HUES64 (cell line): ENCODE results near the gene ABCA4.

Experiments used
- H3K27ac ChIP-seq: 2 replicates; pipeline ENCODE4 v1.7.0; 2013; ENCODE audit warnings: low read depth, low read length, inconsistent platforms
- H3K27me3 ChIP-seq: 2 replicates; pipeline ENCODE4 v1.6.1; 2013; ENCODE audit warnings: mild to moderate bottlenecking, low read length; ENCODE audit not compliant: insufficient read depth
- H3K36me3 ChIP-seq: 2 replicates; pipeline ENCODE4 v1.6.1; 2013; ENCODE audit warnings: mild to moderate bottlenecking, low read length; ENCODE audit not compliant: insufficient read depth
- H3K4me1 ChIP-seq: 2 replicates; pipeline ENCODE4 v1.6.1; 2013; ENCODE audit warnings: mild to moderate bottlenecking, low read length, moderate library complexity; ENCODE audit not compliant: insufficient read depth
- H3K4me3 ChIP-seq: 2 replicates; pipeline ENCODE4 v1.5.1; 2013; ENCODE audit warnings: mild to moderate bottlenecking, low read length, moderate library complexity
- H3K9ac ChIP-seq: 2 replicates; pipeline ENCODE4 v1.6.1; 2013; ENCODE audit warnings: mild to moderate bottlenecking, low read depth, low read length
- H3K9me3 ChIP-seq: 2 replicates; pipeline ENCODE4 v1.6.1; 2013; ENCODE audit warnings: low read depth, low read length; ENCODE audit not compliant: insufficient read depth
- WGBS: fragments of 150-250, 120-280 bp; methylation state at CpG from one replicate; pipeline ENCODE4 v1.1.7; 2013; ENCODE audit warnings: missing lambda C conversion rate; 5-methylcytosine and 5-hydroxymethylcytosine counted together

The ABCA4 gene

GRCh38 chr1:94037392-94038229 is 83.3 kb downstream of the ABCA4 start:
- H3K9me3 ChIP-seq = no peaks in the 10 kb centered on the region
- no peak overlapping the region for H3K4me3 ChIP-seq
- H3K27ac ChIP-seq = no peak overlapping the region
- no peak overlapping the region for H3K9ac ChIP-seq
- no peaks in the 10 kb centered on the region for H3K36me3 ChIP-seq
- no peaks in the 10 kb centered on the region; the same call in 1 of the 2 replicates for H3K27me3 ChIP-seq
- H3K4me1 ChIP-seq = peaks cover 9% of the 10 kb centered on the region; the same call in 1 of the 2 replicates
- 90% methylated on average over 9 of the region's 9 CpGs for WGBS

DNA sequence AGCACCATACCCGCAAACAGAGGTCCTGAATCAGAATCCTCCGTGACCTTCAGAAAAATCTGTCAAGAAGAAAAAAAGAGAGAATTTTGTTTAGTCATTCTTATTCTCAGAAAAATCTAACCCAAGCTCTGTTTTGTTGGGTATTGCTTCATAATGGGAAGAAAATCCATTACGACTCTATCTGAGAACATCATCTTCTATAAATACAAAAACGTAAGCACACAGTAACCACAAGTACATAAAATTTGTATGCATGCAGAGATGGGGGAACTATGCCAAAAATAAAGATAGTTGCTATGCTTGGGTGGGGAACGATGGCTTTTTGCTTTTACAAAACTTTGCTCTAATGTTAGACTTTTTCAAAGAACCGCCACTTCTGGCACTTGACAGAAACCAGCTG is 84.2 kb downstream of the ABCA4 start:
- peaks cover 9% of the 10 kb centered on the region; the same call in 1 of the 2 replicates for H3K4me1 ChIP-seq
- WGBS = 94% methylated on average over 4 of the region's 6 CpGs
- H3K4me3 ChIP-seq = no peak overlapping the region
- H3K36me3 ChIP-seq = no peaks in the 10 kb centered on the region
- no peaks in the 10 kb centered on the region for H3K9me3 ChIP-seq
- no peak overlapping the region for H3K9ac ChIP-seq
- no peaks in the 10 kb centered on the region; the same call in 1 of the 2 replicates for H3K27me3 ChIP-seq
- no peak overlapping the region for H3K27ac ChIP-seq

DNA sequence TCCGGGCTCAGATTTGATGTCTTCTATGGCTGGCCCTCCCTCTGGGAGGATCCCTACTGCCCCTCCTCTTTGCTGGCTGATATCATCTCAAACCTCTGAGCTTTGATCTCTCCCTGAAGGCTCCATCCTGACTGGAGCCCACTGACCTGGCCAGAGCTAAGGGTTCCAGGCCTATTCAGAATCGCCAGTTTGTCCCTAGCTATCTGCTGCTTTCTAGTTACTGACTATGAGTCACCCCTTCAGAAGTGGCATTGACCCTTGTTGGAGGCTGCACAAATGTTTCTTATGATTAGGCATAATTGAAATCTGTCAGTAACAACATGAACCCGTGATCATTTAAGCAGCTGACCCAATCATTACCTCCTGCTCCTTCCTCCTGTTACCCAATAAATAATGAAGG is 87.1 kb downstream of the ABCA4 start:
- H3K4me3 ChIP-seq = no peak overlapping the region
- 86% methylated on average over 3 of the region's 3 CpGs for WGBS
- H3K27me3 ChIP-seq = no peaks in the 10 kb centered on the region; the same call in 1 of the 2 replicates
- H3K9me3 ChIP-seq = no peaks in the 10 kb centered on the region
- no peak overlapping the region for H3K9ac ChIP-seq
- peaks cover 6% of the 10 kb centered on the region; the same call in 1 of the 2 replicates for H3K4me1 ChIP-seq
- no peak overlapping the region for H3K27ac ChIP-seq
- no peaks in the 10 kb centered on the region for H3K36me3 ChIP-seq

- no peak overlapping the region for H3K27ac ChIP-seq
- H3K4me3 ChIP-seq = no peak overlapping the region
- no peaks in the 10 kb centered on the region for H3K9me3 ChIP-seq
- H3K36me3 ChIP-seq = no peaks in the 10 kb centered on the region
- no peaks in the 10 kb centered on the region for H3K4me1 ChIP-seq
- H3K27me3 ChIP-seq = no peaks in the 10 kb centered on the region; the same call in 1 of the 2 replicates
- no peak overlapping the region for H3K9ac ChIP-seq
- WGBS = 100% methylated on average over 1 of the region's 3 CpGs
Measured at GRCh38 chr1:94032637-94033036, 88.3 kb downstream of the ABCA4 start.

- H3K4me3 ChIP-seq = no peak overlapping the region
- no peaks in the 10 kb centered on the region for H3K36me3 ChIP-seq
- H3K9me3 ChIP-seq = no peaks in the 10 kb centered on the region
- H3K27ac ChIP-seq = no peak overlapping the region
- H3K9ac ChIP-seq = no peak overlapping the region
- H3K27me3 ChIP-seq = no peaks in the 10 kb centered on the region; the same call in 1 of the 2 replicates
- H3K4me1 ChIP-seq = no peaks in the 10 kb centered on the region
- WGBS = 88% methylated on average over 9 of the region's 9 CpGs
Measured at GRCh38 chr1:94031591-94031990, 89.4 kb downstream of the ABCA4 start.

GRCh38 chr1:94031154-94031553 is 89.8 kb downstream of the ABCA4 start:
- Histone ChIP-seq H3K36me3 (no peaks in the 10 kb centered on the region), H3K27me3 (no peaks in the 10 kb centered on the region; the same call in 1 of the 2 replicates), H3K4me1 (no peaks in the 10 kb centered on the region), H3K9me3 (no peaks in the 10 kb centered on the region), H3K9ac (no peak overlapping the region), H3K27ac (no peak overlapping the region), H3K4me3 (no peak overlapping the region)
- WGBS = 57% methylated on average over 1 of the region's 4 CpGs

DNA sequence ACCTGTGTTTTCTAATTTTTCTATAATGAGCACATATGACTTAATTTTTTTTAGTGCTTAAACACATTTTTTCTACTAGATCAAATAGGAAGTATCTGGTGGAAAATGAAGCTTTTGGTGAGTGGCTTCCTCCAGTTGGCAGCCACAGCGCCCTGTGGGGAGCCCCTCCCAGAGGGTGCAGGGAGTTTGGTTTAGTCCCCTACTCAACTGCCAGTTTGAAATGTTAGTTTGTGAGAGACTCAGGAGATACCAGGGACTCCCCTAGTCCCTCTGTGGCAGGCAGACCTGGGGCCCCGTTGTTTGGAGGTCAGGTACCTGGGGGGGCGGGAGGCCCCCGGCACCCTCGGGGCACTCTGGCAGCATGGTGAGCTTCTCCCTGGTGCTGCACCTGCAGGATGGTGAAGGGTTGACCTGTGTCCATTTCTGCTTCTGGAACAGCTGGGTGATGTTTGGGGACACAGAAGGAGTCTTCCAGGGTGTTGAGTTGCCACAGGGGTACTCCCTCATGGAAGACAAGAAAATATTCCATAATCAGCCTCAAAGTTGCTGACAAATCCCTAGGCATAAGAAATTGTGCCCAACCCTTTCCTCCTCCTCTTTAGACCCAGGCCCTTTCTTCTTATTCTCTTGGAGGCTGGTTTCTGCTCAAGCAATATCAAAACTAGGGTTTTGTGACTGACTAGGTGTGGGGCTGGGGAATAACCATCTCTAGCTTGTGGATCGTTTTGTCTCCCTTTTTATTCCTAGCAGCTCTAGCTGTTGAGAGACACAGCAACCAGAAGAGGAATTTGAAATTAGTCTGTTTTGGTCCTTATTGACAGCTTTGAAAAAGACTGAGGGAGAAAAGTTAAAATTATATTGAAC is 91.6 kb downstream of the ABCA4 start:
- 94% methylated on average over 6 of the region's 6 CpGs for WGBS
- no peak overlapping the region for H3K4me3 ChIP-seq
- H3K9ac ChIP-seq = no peak overlapping the region
- H3K4me1 ChIP-seq = no peaks in the 10 kb centered on the region
- no peaks in the 10 kb centered on the region; the same call in 1 of the 2 replicates for H3K27me3 ChIP-seq
- H3K36me3 ChIP-seq = no peaks in the 10 kb centered on the region
- H3K9me3 ChIP-seq = no peaks in the 10 kb centered on the region
- no peak overlapping the region for H3K27ac ChIP-seq

- Histone ChIP-seq H3K36me3 (no peaks in the 10 kb centered on the region), H3K4me1 (no peaks in the 10 kb centered on the region), H3K9ac (no peak overlapping the region), H3K27me3 (no peaks in the 10 kb centered on the region), H3K4me3 (no peak overlapping the region), H3K9me3 (no peaks in the 10 kb centered on the region), H3K27ac (no peak overlapping the region)
- WGBS = 93% methylated on average over 5 of the region's 5 CpGs
Measured at GRCh38 chr1:94027721-94028515, 93.0 kb downstream of the ABCA4 start.

GRCh38 chr1:94026619-94027380 is 94.1 kb downstream of the ABCA4 start:
- no peaks in the 10 kb centered on the region for H3K36me3 ChIP-seq
- H3K4me3 ChIP-seq = no peak overlapping the region
- WGBS = 94% methylated on average over 10 of the region's 10 CpGs
- no peaks in the 10 kb centered on the region for H3K27me3 ChIP-seq
- no peak overlapping the region for H3K27ac ChIP-seq
- no peaks in the 10 kb centered on the region for H3K9me3 ChIP-seq
- H3K4me1 ChIP-seq = no peaks in the 10 kb centered on the region
- H3K9ac ChIP-seq = no peak overlapping the region
